Activated naive CD8-positive, alpha-beta T cell treated with anti-CD3 and anti-CD28 coated beads for 36 hours (primary cell): ENCODE data around the gene YIF1A. TPM values are rescaled to one million over a fixed set of nuclear protein-coding genes. Genes with fewer than 3 reads are reported as not detected.
"Not testable (repeated sequence)": the region's sequence is repeated elsewhere in the genome, so short reads cannot be mapped to it uniquely, and the experiment has no call there.

Experiments
- DNase-seq: peaks from one replicate; pipeline ENCODE4 v3.0.0; 2021
- H3K27ac Mint-ChIP-seq: one replicate; pipeline ENCODE4 v1.8.0; 2022; ENCODE audit warnings: mild to moderate bottlenecking, moderate library complexity, mixed read lengths
- H3K27me3 Mint-ChIP-seq: one replicate; pipeline ENCODE4 v1.8.0; 2022; ENCODE audit warnings: mild to moderate bottlenecking, mixed read lengths
- H3K36me3 Mint-ChIP-seq: one replicate; pipeline ENCODE4 v1.8.0; 2021; ENCODE audit warnings: mild to moderate bottlenecking, mixed read lengths
- H3K4me1 Mint-ChIP-seq: one replicate; pipeline ENCODE4 v1.8.0; 2021; ENCODE audit warnings: mixed read lengths
- H3K4me3 Mint-ChIP-seq: one replicate; pipeline ENCODE4 v1.8.0; 2022; ENCODE audit warnings: mild to moderate bottlenecking, moderate library complexity, mixed read lengths
- H3K9me3 Mint-ChIP-seq: one replicate; pipeline ENCODE4 v1.8.0; 2022; ENCODE audit warnings: mixed read lengths
- total RNA-seq, 2 experiments: library from RNA; stranded (reverse); gene quantifications; one replicate each; pipeline ENCODE4 v1.2.3, GENCODE V29; 2021

The YIF1A gene
- total RNA-seq, 2 experiments from 2014 or later: 64.1 to 72.4 TPM

DNA sequence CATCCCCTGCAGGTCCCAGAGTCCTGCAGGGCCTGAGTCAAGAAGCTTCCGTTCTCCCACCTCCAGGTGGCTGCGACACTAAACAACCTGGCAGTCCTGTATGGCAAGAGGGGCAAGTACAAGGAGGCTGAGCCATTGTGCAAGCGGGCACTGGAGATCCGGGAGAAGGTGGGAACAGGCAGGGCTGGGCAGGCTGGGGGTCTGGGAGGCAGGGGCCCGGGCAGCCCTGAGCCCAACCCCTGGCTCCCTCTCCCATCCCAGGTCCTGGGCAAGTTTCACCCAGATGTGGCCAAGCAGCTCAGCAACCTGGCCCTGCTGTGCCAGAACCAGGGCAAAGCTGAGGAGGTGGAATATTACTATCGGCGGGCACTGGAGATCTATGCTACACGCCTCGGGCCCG, 25.2 kb downstream of the YIF1A start:
- Mint-ChIP-seq H3K27me3 (no peaks in the 10 kb centered on the region), H3K4me3 (no peak overlapping the region), H3K27ac (no peak overlapping the region), H3K9me3 (no peaks in the 10 kb centered on the region), H3K4me1 (peaks cover 24% of the 10 kb centered on the region), H3K36me3 (peaks cover 18% of the 10 kb centered on the region)
- DNase-seq: no peak

DNA sequence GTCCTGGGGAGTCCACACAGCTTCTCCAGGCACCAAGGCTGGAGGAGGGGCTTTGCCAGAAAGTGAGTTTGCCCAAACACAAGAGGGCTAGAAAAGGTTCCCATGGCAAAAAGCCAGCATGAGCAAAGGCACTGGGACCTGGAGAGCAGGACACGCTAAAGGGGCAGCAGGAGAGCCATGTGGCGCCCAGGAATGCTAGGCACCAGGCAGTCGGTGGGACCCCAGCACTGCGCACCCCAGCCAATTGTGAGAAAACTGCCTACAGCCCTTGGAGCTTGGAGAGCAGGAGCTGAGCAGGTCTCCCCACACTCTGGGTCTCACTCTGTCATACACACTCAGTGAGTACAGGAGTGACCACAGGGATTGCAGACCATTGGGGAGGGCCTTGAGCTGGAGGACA, 25.7 kb downstream of the YIF1A start:
- H3K27ac Mint-ChIP-seq: no peak overlapping the region
- DNase-seq: no peak
- H3K36me3 Mint-ChIP-seq: peaks cover 18% of the 10 kb centered on the region
- H3K9me3 Mint-ChIP-seq: no peaks in the 10 kb centered on the region
- no peak overlapping the region for H3K4me3 Mint-ChIP-seq
- peaks cover 26% of the 10 kb centered on the region for H3K4me1 Mint-ChIP-seq
- H3K27me3 Mint-ChIP-seq: no peaks in the 10 kb centered on the region

DNA sequence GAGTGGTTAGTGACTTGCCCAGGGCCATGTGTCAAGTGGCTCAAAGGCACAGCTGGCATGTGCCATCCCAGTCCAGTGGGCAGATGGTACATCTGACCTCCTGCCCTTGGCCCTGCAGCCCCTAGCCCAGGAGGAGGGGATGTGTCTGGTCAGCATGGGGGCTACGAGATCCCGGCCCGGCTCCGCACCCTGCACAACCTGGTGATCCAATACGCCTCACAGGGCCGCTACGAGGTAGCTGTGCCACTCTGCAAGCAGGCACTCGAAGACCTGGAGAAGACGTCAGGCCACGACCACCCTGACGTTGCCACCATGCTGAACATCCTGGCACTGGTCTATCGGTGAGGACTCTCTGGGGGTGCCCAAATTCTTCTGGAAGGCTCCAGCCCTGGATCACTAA, 26.2 kb downstream of the YIF1A start:
- no peak for DNase-seq
- peaks cover 18% of the 10 kb centered on the region for H3K36me3 Mint-ChIP-seq
- H3K4me3 Mint-ChIP-seq: no peak overlapping the region
- no peak overlapping the region for H3K27ac Mint-ChIP-seq
- no peaks in the 10 kb centered on the region for H3K27me3 Mint-ChIP-seq
- H3K4me1 Mint-ChIP-seq: peaks cover 20% of the 10 kb centered on the region
- no peaks in the 10 kb centered on the region for H3K9me3 Mint-ChIP-seq

DNA sequence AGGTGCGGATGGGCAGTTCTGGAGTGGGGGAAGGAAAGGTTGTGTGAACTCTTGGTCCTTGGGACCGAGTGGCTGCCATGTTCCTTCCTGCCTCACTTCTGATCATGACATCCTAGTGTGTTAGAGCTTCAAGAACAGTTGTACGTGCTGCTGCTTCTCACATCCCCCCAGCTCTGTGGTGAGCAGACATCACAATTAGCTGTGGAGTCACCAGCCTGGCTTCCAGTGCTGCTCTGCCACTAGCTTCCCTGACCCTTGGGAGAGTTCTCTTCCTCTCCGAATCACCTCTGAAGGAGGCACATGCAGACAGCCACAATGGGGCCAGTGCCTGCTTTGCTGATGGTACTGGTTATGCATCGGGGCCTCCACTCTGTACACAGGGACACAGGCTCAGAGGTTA, 26.8 kb downstream of the YIF1A start:
- peaks cover 18% of the 10 kb centered on the region for H3K36me3 Mint-ChIP-seq
- H3K27ac Mint-ChIP-seq: no peak overlapping the region
- no peak for DNase-seq
- peaks cover 17% of the 10 kb centered on the region for H3K4me1 Mint-ChIP-seq
- no peak overlapping the region for H3K4me3 Mint-ChIP-seq
- no peaks in the 10 kb centered on the region for H3K27me3 Mint-ChIP-seq
- H3K9me3 Mint-ChIP-seq: no peaks in the 10 kb centered on the region

DNA sequence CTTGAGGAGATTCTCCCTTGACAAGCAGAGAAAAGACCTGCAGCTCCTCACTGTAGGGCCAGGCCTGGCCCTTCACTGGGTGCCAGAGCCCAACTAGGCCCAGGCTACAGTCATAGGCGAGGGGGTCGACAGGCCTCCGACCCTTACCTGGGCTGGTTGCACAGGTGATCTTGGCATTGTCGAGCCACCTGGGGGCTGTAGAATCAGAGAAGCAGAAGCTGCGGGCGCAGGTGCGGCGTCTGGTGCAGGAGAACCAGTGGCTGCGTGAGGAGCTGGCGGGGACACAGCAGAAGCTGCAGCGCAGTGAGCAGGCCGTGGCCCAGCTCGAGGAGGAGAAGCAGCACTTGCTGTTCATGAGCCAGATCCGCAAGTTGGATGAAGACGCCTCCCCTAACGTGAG, 27.4 kb downstream of the YIF1A start:
- no peak for DNase-seq
- peaks cover 13% of the 10 kb centered on the region for H3K4me1 Mint-ChIP-seq
- H3K9me3 Mint-ChIP-seq: no peaks in the 10 kb centered on the region
- peaks cover 18% of the 10 kb centered on the region for H3K36me3 Mint-ChIP-seq
- no peaks in the 10 kb centered on the region for H3K27me3 Mint-ChIP-seq
- no peak overlapping the region for H3K27ac Mint-ChIP-seq
- H3K4me3 Mint-ChIP-seq: no peak overlapping the region

DNA sequence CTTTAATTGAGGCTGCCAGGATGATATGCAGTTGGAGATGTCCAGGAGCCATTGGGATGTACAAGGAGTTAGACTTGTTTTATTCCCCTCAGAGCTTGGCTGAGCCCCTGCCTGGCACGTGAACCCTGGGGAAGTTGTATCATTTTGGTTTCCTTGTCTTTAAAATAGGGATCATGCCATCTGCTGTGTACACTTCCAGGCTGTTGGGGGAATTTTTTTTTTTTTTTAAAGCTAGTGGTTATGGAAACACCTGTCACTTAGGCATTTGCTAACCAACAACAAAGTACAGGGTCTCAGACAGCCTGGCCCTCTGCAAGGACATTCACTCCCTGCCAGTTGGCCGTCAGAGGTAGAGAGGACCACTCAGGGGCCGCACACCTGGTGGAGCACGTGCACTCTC, 29.0 kb downstream of the YIF1A start:
- DNase-seq: no peak
- H3K4me3 Mint-ChIP-seq: no peak overlapping the region

DNA sequence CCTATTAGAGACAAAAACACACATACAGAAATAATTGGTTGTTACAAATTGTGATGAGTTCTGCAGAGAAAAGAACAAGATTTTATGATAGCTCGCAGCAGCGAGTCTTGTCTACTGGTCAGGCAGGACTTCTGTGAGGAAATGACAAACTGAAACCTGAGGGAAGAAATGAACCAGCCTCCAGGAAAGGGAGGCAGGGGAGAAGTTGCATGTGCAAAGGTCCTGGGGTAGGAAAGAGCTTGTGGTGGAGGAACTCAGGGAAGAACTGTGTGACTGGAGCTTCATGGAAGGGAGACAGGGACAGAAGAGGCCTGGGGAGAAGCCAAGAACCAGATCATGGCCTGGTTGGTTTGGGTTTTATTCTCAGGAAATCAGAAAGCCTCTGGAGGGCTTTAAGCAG, 29.7 kb downstream of the YIF1A start:
- Mint-ChIP-seq H3K4me3 (peak overlapping the region; percentile 92), H3K27ac (no peak overlapping the region), H3K4me1 (peaks cover 21% of the 10 kb centered on the region), H3K9me3 (no peaks in the 10 kb centered on the region), H3K36me3 (peaks cover 18% of the 10 kb centered on the region), H3K27me3 (no peaks in the 10 kb centered on the region)
- no peak for DNase-seq

More for the DNA sequence above, 29.0 kb downstream of the YIF1A start:
- Mint-ChIP-seq H3K36me3 (peaks cover 18% of the 10 kb centered on the region), H3K27me3 (no peaks in the 10 kb centered on the region), H3K27ac (no peak overlapping the region), H3K9me3 (no peaks in the 10 kb centered on the region), H3K4me1 (peaks cover 21% of the 10 kb centered on the region)

DNA sequence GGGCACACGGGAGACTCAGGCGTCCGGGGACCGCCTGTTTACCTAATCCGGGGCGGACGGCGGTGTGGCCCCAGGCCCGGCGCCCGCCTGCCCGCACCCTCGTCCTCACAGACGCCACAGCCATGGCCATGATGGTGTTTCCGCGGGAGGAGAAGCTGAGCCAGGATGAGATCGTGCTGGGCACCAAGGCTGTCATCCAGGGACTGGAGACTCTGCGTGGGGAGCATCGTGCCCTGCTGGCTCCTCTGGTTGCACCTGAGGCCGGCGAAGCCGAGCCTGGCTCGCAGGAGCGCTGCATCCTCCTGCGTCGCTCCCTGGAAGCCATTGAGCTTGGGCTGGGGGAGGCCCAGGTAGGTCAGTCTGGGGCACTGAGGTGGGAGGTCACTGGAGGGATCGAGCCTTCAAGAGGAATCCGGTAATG, 30.5 kb downstream of the YIF1A start:
- H3K9me3 Mint-ChIP-seq: no peaks in the 10 kb centered on the region
- H3K36me3 Mint-ChIP-seq: peaks cover 18% of the 10 kb centered on the region
- H3K4me1 Mint-ChIP-seq: peaks cover 21% of the 10 kb centered on the region
- peak overlapping the region; percentile 92 for H3K4me3 Mint-ChIP-seq
- DNase-seq: no peak
- H3K27me3 Mint-ChIP-seq: no peaks in the 10 kb centered on the region
- peak overlapping the region; percentile 96 for H3K27ac Mint-ChIP-seq

DNA sequence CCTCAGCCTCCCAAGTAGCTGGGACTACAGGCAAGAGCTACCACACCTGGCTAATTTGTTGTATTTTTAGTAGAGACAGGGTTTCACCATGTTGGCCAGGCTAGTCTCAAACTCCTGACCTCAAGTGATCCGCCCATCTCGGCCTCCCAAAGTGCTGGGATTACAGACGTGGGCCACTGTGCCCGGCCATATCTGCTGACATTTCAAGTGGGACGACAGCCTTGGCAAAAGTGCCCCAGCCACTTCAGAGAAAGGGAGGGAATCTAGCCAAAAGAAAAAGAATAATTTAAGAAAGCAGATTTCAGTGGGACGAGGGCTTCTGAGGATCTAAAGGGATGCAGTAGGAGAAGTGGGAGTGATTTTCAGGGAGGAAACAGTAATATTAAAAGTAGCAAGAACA, 35.9 kb downstream of the YIF1A start:
- H3K4me1 Mint-ChIP-seq: peaks cover 12% of the 10 kb centered on the region
- not testable (repeated sequence) for H3K27ac Mint-ChIP-seq, H3K27me3 Mint-ChIP-seq, H3K9me3 Mint-ChIP-seq, H3K36me3 Mint-ChIP-seq, DNase-seq, H3K4me3 Mint-ChIP-seq

DNA sequence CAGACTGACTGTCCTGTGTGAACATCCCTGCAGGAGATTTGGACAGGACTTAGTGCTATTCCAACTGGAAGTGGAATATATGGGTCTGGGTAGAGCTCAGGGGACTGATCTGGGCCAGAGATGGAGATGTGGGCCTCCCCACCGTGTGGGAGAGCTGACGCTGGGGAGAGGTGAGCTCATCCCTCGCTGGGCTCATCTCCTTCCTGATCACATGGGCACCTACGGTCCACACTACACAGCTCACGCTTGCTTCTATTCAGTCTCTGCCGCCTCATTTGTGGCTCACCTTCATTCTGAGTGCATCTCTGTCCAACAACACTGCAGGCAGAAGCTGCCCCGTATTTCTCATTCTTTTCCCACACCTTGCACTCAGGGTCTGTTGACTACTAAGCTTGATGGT, 37.1 kb downstream of the YIF1A start:
- Mint-ChIP-seq H3K36me3 (no peaks in the 10 kb centered on the region), H3K4me3 (no peak overlapping the region), H3K27me3 (no peaks in the 10 kb centered on the region), H3K27ac (peak overlapping the region; percentile 16), H3K4me1 (peaks cover 12% of the 10 kb centered on the region), H3K9me3 (no peaks in the 10 kb centered on the region)
- no peak for DNase-seq

DNA sequence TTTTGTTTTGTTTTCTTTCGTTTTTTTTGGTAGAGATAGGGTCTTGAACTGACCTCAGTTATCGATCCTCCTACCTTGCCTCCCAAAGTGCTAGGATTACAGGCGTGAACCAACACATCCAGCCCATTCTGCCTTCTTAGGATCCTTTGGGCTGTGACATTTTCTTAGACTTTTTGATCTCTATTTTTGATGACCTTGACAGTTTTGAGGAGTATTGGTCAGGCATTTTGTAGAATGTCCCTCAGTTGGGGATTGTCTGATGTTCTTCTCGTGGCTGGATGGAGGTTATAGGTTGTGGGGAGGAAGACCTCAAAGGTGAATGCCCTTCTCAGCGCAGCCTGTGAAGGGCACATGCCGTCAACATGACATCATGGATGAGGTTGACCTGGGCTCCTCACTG, 40.0 kb downstream of the YIF1A start:
- H3K27ac Mint-ChIP-seq: peak overlapping the region; percentile 21
- H3K9me3 Mint-ChIP-seq: no peaks in the 10 kb centered on the region
- no peak for DNase-seq
- H3K4me1 Mint-ChIP-seq: peaks cover 6% of the 10 kb centered on the region
- H3K36me3 Mint-ChIP-seq: no peaks in the 10 kb centered on the region
- no peaks in the 10 kb centered on the region for H3K27me3 Mint-ChIP-seq
- no peak overlapping the region for H3K4me3 Mint-ChIP-seq

DNA sequence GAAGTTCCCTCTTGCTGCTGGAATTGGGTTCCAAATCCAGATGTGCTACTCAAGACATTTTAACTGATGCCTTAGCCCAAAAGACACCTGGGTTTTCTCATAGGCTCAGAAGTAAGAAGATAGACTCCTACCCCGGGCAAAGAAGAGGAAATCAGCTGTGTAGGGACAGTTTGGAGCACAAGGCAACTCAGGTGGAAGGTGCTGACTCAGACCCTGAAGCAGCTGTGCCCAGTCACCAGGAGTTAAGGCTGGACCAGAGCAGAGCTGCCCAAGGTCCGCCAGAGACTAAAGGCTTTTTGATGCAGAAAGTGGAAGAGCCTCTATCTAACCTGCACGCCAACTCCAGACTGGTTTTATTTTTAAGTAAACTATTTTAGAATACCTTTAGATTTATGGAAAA, 41.1 kb downstream of the YIF1A start:
- Mint-ChIP-seq H3K4me3 (no peak overlapping the region), H3K36me3 (no peaks in the 10 kb centered on the region), H3K4me1 (peaks cover 7% of the 10 kb centered on the region), H3K9me3 (no peaks in the 10 kb centered on the region), H3K27ac (no peak overlapping the region), H3K27me3 (no peaks in the 10 kb centered on the region)
- no peak for DNase-seq

DNA sequence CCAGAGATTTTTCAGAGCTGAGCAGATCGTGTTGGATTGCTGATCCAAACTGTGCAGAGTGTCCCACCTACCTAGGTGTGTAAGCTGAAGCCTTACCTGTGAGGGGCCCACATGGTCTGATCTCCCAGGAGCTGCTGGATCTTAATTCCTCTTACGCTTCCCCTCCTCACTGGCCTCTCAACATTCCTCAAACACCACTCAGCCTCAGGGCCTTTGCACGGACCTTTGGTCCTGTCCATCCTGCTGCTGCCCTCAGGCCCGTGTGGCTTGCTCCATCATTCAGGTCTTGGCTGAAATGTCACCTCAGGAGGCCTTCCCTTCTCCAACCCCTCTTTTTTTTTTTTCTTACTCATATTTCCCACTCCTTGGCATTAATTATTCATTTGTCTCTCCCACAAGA, 41.6 kb downstream of the YIF1A start:
- Mint-ChIP-seq H3K36me3 (no peaks in the 10 kb centered on the region), H3K4me1 (peaks cover 7% of the 10 kb centered on the region), H3K27ac (no peak overlapping the region), H3K4me3 (no peak overlapping the region), H3K27me3 (no peaks in the 10 kb centered on the region), H3K9me3 (no peaks in the 10 kb centered on the region)
- DNase-seq: no peak

DNA sequence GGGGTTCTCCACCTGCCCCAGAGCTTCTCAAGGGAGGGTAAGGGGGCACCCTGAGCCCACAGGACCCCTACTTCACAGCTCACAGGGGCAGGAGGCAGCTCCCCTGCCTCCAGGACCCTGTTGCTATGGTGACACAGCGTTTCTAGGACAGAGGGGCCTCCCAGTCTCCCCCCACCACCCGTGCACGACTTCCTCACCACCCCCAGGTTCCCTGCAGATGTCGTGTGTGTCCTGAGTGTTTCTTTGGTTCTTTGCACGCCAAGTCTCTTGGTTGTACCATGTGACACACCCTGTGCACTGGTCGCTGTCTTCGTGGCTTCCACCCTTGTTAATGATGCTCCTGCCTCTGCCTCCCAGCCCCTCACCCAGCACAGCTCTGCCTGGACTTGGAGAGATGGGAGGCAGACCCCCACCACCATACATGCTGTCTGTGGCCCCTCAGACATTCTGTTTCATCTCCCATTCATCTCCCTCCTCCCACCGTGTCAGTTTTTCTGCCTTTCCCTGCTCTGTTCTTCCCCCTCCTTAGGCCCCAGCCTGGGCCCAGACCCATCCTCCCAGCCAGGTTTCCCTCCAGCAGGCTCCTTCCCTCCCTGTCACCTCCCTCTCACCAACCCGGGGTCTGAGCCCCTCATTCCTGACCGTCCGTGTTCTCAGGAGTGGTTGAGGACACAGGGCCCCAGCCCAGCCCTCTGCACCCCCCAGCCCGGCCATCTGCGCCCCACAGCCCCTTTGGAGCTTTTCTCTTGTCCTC, 45.0 kb downstream of the YIF1A start:
- H3K4me1 Mint-ChIP-seq: peaks cover 4% of the 10 kb centered on the region
- no peaks in the 10 kb centered on the region for H3K36me3 Mint-ChIP-seq
- H3K27me3 Mint-ChIP-seq: no peaks in the 10 kb centered on the region
- peak overlapping the region; percentile 68 for H3K27ac Mint-ChIP-seq
- no peaks in the 10 kb centered on the region for H3K9me3 Mint-ChIP-seq
- DNase-seq: no peak
- H3K4me3 Mint-ChIP-seq: no peak overlapping the region

DNA sequence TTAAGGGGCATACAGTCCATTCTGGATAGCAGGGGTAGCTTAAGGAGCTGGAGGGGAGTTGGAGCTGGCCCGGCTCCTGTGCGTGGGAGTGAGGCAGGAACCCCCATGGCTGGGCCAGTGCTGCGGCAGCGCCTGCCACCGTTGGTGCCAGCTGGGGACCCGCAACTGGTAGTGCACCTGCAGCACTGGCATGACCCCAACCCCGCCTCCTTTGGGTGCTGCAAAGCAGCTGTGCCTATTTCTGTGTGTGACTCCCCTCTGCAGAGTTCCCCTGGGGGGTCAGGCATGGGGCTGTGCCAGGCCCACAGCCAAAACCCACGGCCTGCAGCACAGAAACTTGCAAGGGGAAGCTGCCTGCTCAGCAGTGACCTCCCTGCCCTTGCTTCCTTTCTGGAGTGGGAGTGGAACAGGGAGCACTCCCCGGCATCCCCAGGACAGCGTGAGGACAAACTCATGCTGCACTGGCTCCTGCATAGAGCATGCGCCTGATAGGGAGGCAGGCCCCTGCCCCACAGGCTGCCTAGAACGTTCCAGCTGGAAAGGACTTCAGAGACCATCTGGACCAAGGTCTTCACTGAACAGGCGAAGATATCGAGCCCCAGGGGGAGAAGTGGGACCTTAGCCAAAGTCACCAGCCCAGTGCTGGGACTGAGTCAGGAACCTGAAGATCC, 46.7 kb downstream of the YIF1A start:
- DNase-seq: no peak
- Mint-ChIP-seq H3K4me1 (peaks cover 4% of the 10 kb centered on the region), H3K27ac (peak overlapping the region; percentile 21), H3K4me3 (no peak overlapping the region), H3K9me3 (no peaks in the 10 kb centered on the region), H3K36me3 (no peaks in the 10 kb centered on the region), H3K27me3 (no peaks in the 10 kb centered on the region)

DNA sequence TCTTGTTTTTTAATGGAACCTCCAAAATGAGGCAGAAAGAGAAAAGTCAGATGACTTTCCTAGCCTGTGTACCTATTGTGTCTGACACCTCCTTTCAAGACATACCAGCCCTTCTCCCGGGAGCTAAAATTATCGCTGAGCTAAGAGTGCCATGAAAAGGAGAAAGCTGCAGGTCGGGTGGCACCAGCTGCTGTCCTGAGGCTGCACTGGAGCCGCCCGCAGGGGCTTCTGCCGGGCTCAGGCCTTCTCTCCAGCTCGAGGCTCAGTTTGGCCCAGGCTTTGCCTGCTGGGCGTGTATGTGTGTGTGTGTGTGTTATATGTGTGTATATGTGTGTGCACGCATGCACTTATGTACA, 48.2 kb downstream of the YIF1A start:
- no peak for DNase-seq
- H3K36me3 Mint-ChIP-seq: no peaks in the 10 kb centered on the region
- H3K4me1 Mint-ChIP-seq: peaks cover 4% of the 10 kb centered on the region
- no peaks in the 10 kb centered on the region for H3K27me3 Mint-ChIP-seq
- no peaks in the 10 kb centered on the region for H3K9me3 Mint-ChIP-seq
- no peak overlapping the region for H3K4me3 Mint-ChIP-seq
- peak overlapping the region; percentile 1 for H3K27ac Mint-ChIP-seq
